ENCODE results near the gene RNF121. TPM values are rescaled to one million over a fixed set of nuclear protein-coding genes. Genes with fewer than 3 reads are reported as not detected.

RNF121 gene
- total and polyA plus RNA-seq, 2 donors (not counting 1 experiment from before 2014, with no cell fraction given) = 31.7 to 56.0 TPM

GRCh38 chr11:71963468-71963867 lies 34.6 kb downstream of the RNF121 start:
- intact Hi-C loops (cut with micrococcal nuclease) = no loop called here

GRCh38 chr11:71964641-71965040 lies 35.8 kb downstream of the RNF121 start:
- no peak overlapping the region for H3K4me3 Mint-ChIP-seq
- no peak overlapping the region for H3K4me3 ChIP-seq (ENCODE audit: control extremely low read depth in 1 of 5, extremely low read depth in 1 of 5, insufficient read depth in 1 of 5, low read depth in 2 of 5, low read length in 4 of 5)
- H3K9ac ChIP-seq (ENCODE audit: low read length) = no peak overlapping the region
- no peak overlapping the region for H3K4me2 ChIP-seq (replicated peaks; ENCODE audit: low read depth, low read length, poor library complexity, severe bottlenecking)
- H3K36me3 ChIP-seq (replicated peaks in 1 of 2; ENCODE audit: control extremely low read depth in 1 of 2, control insufficient read depth in 1 of 2, extremely low read depth in 1 of 2, insufficient read depth in 2 of 2, low read length in 1 of 2) = peaks cover 3 to 39% of the 10 kb centered on the region in 2 experiments
- no peaks in the 10 kb centered on the region for H3K9me3 ChIP-seq (ENCODE audit: control extremely low read depth in 1 of 3, control insufficient read depth in 2 of 3, insufficient read depth in 1 of 3, low read length in 2 of 3)
- peaks cover 5 to 7% of the 10 kb centered on the region in 2 donors for H3K4me1 ChIP-seq (ENCODE audit: control insufficient read depth in 2 of 2, insufficient read depth in 2 of 2, low read length in 2 of 2)
- ChIA-PET CTCF (interaction anchor here (1.2 kb wide), 2 partner anchors 12 to 14 kb away, joined by 3 read pairs; no protein-coding TSS in a partner anchor), POLR2A (no interaction called here)
- DNase-seq = no peak
- no peak overlapping the region for H3K27ac Mint-ChIP-seq
- no peak overlapping the region for H2AFZ ChIP-seq (ENCODE audit: insufficient read depth, low read depth, low read length, poor library complexity, severe bottlenecking)
- TF ChIP-seq CTCF (IDR thresholded peaks at IDR 0.05) (no peak), EZH2 (IDR thresholded peaks at IDR 0.05; ENCODE audit: borderline replicate concordance, insufficient read depth, low read depth, low read length, poor library complexity, severe bottlenecking) (no peak)
- H3K27me3 ChIP-seq (replicated peaks in 1 of 4; ENCODE audit: control extremely low read depth in 1 of 4, control insufficient read depth in 3 of 4, insufficient read depth in 4 of 4, low read length in 3 of 4) = no peaks in the 10 kb centered on the region
- no peak overlapping the region for H3K27ac ChIP-seq (ENCODE audit: low read length in 2 of 2)
- no peak for ATAC-seq (ENCODE audit: low read depth)
- intact Hi-C loops (cut with micrococcal nuclease) = no loop called here
- H3K27me3 Mint-ChIP-seq = no peaks in the 10 kb centered on the region
- H3K9me3 Mint-ChIP-seq (ENCODE audit: insufficient read depth) = no peaks in the 10 kb centered on the region
- H3K4me1 Mint-ChIP-seq = peaks cover 15% of the 10 kb centered on the region
- no peaks in the 10 kb centered on the region for H4K20me1 ChIP-seq (ENCODE audit: control insufficient read depth, insufficient read depth, low read length, poor library complexity, severe bottlenecking)
- peaks cover 19% of the 10 kb centered on the region for H3K79me2 ChIP-seq (ENCODE audit: control insufficient read depth, insufficient read depth, low read length)
- WGBS (ENCODE audit: insufficient coverage) = 95% methylated on average over 4 of the region's 4 CpGs

More at GRCh38 chr11:71963468-71963867, 34.6 kb downstream of the RNF121 start:
- H3K36me3 ChIP-seq (replicated peaks in 1 of 2; ENCODE audit: control extremely low read depth in 1 of 2, control insufficient read depth in 1 of 2, extremely low read depth in 1 of 2, insufficient read depth in 2 of 2, low read length in 1 of 2) = peaks cover 3 to 41% of the 10 kb centered on the region in 2 experiments
- 98% methylated on average over 6 of the region's 8 CpGs for WGBS (ENCODE audit: insufficient coverage)
- no peak overlapping the region for H3K9ac ChIP-seq (ENCODE audit: low read length)
- Mint-ChIP-seq H3K9me3 (ENCODE audit: insufficient read depth) (no peaks in the 10 kb centered on the region), H3K4me3 (no peak overlapping the region), H3K4me1 (peaks cover 15% of the 10 kb centered on the region), H3K27me3 (no peaks in the 10 kb centered on the region), H3K27ac (no peak overlapping the region)
- TF ChIP-seq CTCF (IDR thresholded peaks at IDR 0.05) (no peak), EZH2 (IDR thresholded peaks at IDR 0.05; ENCODE audit: borderline replicate concordance, insufficient read depth, low read depth, low read length, poor library complexity, severe bottlenecking) (no peak)
- H3K9me3 ChIP-seq (ENCODE audit: control extremely low read depth in 1 of 3, control insufficient read depth in 2 of 3, insufficient read depth in 1 of 3, low read length in 2 of 3) = no peaks in the 10 kb centered on the region
- ChIA-PET CTCF (interaction anchor here (1.2 kb wide), 1 partner anchor 62 kb away, joined by 4 read pairs; no protein-coding TSS in a partner anchor), POLR2A (no interaction called here)
- H3K27me3 ChIP-seq (replicated peaks in 1 of 4; ENCODE audit: control extremely low read depth in 1 of 4, control insufficient read depth in 3 of 4, insufficient read depth in 4 of 4, low read length in 3 of 4) = no peaks in the 10 kb centered on the region
- no peak overlapping the region for H3K4me2 ChIP-seq (replicated peaks; ENCODE audit: low read depth, low read length, poor library complexity, severe bottlenecking)
- H3K79me2 ChIP-seq (ENCODE audit: control insufficient read depth, insufficient read depth, low read length) = peaks cover 13% of the 10 kb centered on the region
- H3K4me1 ChIP-seq (ENCODE audit: control insufficient read depth in 2 of 2, insufficient read depth in 2 of 2, low read length in 2 of 2) = peaks cover 5 to 7% of the 10 kb centered on the region in 2 donors
- ATAC-seq (ENCODE audit: low read depth) = no peak
- H3K4me3 ChIP-seq (ENCODE audit: control extremely low read depth in 1 of 5, extremely low read depth in 1 of 5, insufficient read depth in 1 of 5, low read depth in 2 of 5, low read length in 4 of 5) = no peak overlapping the region
- H4K20me1 ChIP-seq (ENCODE audit: control insufficient read depth, insufficient read depth, low read length, poor library complexity, severe bottlenecking) = no peaks in the 10 kb centered on the region
- no peak overlapping the region for H2AFZ ChIP-seq (ENCODE audit: insufficient read depth, low read depth, low read length, poor library complexity, severe bottlenecking)
- no peak for DNase-seq
- no peak overlapping the region for H3K27ac ChIP-seq (ENCODE audit: low read length in 2 of 2)
